B cell (primary cell): ENCODE data around the gene TBC1D20.

Experiments used
- CTCF ChIP-seq: fragments of 200-600 bp; IDR thresholded peaks from one replicate; pipeline ENCODE4 v1.8.0; 2022; ENCODE audit warnings: antibody characterized with exemption, mild to moderate bottlenecking
- EZH2 ChIP-seq: IDR thresholded peaks from 2 replicates; pipeline ENCODE4 v1.6.1; 2012; ENCODE audit warnings: borderline replicate concordance, low read depth, mild to moderate bottlenecking, moderate library complexity, low read length; ENCODE audit not compliant: insufficient read depth, poor library complexity, severe bottlenecking

- TF ChIP-seq CTCF (no peak), EZH2 (no peak)
Observed at GRCh38 chr20:435558-435957, 26.8 kb downstream of the TBC1D20 start.
